Left lobe of liver (tissue), 2 donors: ENCODE results near the gene OR2V1. TPM values are rescaled to one million over a fixed set of nuclear protein-coding genes. Genes with fewer than 3 reads are reported as not detected.
"Not testable (repeated sequence)": the region's sequence is repeated elsewhere in the genome, so short reads cannot be mapped to it uniquely, and the experiment has no call there.

Experiments used
- ATAC-seq: fragments of 200-7000 bp; cut with Tn5 transposase; one replicate; pipeline ENCODE4 v1.9.1; 2020; ENCODE audit warnings: mild to moderate bottlenecking, moderate library complexity
- DNase-seq: peaks from one replicate; pipeline ENCODE4 v3.0.0-alpha.2; 2020; ENCODE audit warnings: low spot score
- total RNA-seq: library from RNA; stranded (reverse); gene quantifications from one replicate; pipeline ENCODE4 v1.2.1, GENCODE V29; 2021
- donor health status: DM: no; HTN: no; CAD: no; lungs with moderate emphysema.
- donor health status: DM: no; HTN: yes; CAD: no.

The OR2V1 gene
- total RNA-seq, 1 donor from 2014 or later = not detected

GRCh38 chr5:181105391-181106025 is 25.5 kb downstream of the OR2V1 start:
- ATAC-seq (no peak), DNase-seq (no peak)

- ATAC-seq = peak; percentile 25
- DNase-seq = peak; percentile 40
Observed at GRCh38 chr5:181104606-181105390, 26.2 kb downstream of the OR2V1 start.

GRCh38 chr5:181104259-181104568 is 26.8 kb downstream of the OR2V1 start:
- ATAC-seq (peak; percentile 31), DNase-seq (peak; percentile 24)

GRCh38 chr5:181101930-181102674 is 28.9 kb downstream of the OR2V1 start:
- not testable (repeated sequence) for DNase-seq, ATAC-seq

- ATAC-seq (peak; percentile 25), DNase-seq (peak; percentile 40)
Observed at GRCh38 chr5:181101030-181101641, 29.8 kb downstream of the OR2V1 start.

- ATAC-seq = no peak
- peak; percentile 34 for DNase-seq
Observed at GRCh38 chr5:181100121-181100875, 30.7 kb downstream of the OR2V1 start.

- DNase-seq = peak; percentile 18
Observed at GRCh38 chr5:181099602-181100086, 31.3 kb downstream of the OR2V1 start.

DNA sequence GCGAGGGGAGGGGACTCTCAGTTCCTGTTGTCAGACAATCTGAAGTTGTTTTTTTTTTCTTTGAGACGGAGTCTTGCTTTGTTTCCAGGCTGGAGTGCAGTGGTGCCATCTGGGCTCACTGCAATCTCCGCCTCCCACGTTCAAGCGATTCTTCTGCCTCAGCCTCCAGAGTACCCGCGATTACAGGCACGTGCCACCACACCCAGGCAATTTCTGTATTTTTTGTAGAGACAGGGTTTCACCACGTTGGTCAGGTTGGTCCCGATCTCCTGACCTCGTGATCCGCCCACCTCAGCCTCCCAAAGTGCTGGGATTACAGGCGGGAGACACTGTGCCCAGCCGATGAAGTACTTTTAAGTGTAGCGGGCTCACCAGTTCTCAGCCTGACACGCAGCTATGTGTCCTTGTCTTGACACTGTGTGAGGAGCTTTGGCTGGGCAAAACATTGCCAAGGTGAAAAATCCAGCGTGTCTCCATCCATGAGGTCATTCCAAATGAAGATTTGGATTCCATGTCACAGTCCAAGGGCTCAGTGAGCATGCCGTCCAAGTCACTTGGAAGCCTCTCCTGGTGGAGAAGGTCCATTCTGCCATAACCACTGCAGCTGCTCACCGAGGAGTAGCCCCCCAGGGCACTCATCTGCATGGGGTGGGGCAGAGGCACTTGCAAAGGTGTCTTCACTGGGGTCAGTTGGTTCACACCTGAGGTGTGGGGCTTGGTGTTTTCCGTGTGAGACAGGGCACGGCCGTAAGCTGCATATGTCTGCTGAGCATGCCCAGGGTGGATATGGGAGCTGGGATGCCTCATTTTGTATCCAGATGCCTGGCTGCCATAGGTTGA is 32.0 kb downstream of the OR2V1 start:
- ATAC-seq (no peak), DNase-seq (no peak)

More at GRCh38 chr5:181099602-181100086, 31.3 kb downstream of the OR2V1 start:
- no peak for ATAC-seq

DNA sequence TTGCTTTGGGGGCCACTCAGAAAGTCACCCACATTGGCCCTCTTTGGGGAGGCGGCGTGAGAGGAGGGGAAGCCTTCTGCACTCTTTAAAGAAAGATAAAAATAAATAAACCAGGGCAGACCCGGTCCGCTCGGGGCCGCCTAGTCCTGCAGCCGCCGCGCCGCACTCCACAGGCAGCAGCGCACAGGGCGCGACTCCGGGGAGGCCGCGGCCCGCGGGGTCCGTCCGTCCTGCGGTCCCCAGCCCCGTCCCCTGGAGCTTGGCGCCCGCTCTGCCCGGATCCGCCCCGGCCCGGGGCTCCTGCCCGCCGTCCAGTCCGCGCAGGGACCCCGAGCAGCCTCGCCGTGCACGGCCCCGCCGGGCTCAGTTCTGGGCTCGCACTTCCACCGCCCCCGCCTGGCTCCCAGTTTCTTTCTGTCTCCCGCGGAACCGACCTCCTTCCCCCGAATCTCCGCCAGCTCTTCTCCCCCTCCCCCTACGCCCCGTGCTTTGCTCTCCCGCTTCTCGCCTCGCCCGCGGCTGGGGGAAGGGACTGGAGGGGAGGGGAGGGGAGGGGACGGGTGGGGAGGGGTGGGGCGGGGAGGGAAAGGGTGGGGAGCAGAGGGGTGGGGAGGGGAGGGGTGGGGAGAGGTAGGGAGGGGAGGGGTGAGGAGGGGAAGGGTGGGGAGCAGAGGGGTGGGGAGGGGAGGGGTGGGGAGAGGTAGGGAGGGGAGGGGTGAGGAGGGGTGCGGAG is 33.0 kb downstream of the OR2V1 start:
- peak; percentile 30 for ATAC-seq
- not testable (repeated sequence) for DNase-seq

DNA sequence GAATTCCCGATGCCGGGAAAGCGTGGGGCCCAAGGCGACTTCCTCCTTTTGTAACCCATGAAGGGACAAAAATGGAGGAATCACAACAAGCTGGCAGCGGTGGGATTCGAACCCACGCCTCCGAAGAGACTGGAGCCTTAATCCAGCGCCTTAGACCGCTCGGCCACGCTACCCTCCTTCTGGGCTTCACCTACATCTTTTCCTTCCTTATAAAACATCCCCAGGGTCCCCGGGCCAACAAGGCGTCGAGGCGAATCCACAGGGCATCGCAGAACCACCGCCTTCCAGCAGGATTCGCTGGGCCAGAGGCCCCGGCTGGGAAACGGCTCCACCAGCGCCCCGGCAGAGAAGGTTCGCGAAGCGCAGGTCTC is 33.6 kb downstream of the OR2V1 start:
- peak; percentile 17 for ATAC-seq
- DNase-seq = not testable (repeated sequence)

DNA sequence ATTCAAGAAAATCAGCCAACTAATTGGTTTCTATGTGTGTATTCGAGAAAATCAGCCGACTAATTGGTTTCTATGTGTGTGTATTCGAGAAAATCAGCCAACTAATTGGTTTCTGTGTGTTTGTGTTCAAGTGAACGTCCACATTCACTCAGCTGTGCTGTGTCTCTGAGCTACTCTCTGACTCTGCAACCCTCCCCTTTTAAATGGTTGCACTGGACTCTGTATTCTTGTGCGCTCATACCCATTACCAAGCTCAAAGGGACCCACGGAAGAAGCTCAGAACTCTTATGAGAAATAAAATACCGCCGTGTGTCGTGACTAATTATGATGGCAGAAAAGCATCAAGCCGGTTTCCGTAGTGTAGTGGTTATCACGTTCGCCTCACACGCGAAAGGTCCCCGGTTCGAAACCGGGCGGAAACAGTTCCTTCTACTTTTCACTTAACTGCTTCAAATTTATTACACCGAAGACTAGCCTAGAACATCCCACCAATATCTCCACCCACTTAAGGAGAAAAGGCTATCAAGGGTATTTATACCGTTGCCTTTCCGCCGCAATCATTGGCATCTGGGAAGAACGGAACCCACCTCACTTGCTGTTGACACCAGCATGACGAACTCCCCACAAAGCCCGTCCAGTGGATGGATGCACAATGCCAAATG is 34.1 kb downstream of the OR2V1 start:
- ATAC-seq = not testable (repeated sequence)

DNA sequence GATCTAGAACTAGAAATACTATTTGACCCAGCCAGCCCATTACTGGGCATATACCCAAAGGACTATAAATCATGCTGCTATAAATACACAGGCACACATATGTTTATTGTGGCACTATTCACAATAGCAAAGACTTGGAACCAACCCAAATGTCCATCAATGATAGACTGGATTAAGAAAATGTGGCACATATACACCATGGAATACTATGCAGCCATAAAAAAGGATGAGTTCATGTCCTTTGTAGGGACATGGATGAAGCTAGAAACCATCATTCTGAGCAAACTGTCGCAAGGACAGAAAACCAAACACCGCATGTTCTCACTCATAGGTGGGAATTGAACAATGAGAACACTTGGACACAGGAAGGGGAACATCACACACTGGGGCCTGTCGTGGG is 35.8 kb downstream of the OR2V1 start:
- not testable (repeated sequence) for DNase-seq, ATAC-seq

More for the DNA sequence above, 34.1 kb downstream of the OR2V1 start:
- DNase-seq = not testable (repeated sequence)

GRCh38 chr5:181092428-181092827 is 38.5 kb downstream of the OR2V1 start:
- no peak for ATAC-seq

GRCh38 chr5:181088289-181088688 is 42.7 kb downstream of the OR2V1 start:
- ATAC-seq (peak; percentile 39), DNase-seq (no peak)

More at GRCh38 chr5:181092428-181092827, 38.5 kb downstream of the OR2V1 start:
- no peak for DNase-seq

DNA sequence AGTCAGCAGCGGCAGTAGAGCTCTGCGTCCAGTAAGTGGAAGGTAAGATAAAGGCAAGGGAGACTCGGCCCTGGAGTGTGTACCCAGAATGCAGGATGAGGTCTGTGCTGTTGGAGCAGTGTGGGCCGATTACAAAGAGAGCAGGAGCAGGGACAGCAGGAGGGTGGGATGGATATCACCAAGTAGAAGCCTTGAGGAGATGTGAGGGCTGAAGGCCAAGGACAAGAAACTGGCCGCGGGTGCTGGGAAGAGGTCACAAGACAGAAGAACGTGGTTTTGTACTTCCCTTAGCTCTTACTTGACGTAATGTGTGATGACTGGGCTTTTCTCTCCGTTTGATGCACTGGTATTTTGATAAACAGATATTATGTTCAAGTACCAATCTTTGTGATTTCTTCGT is 43.7 kb downstream of the OR2V1 start:
- no peak for ATAC-seq

GRCh38 chr5:181086884-181087205 is 44.1 kb downstream of the OR2V1 start:
- DNase-seq = no peak
- ATAC-seq = no peak

More for the DNA sequence above, 43.7 kb downstream of the OR2V1 start:
- no peak for DNase-seq

DNA sequence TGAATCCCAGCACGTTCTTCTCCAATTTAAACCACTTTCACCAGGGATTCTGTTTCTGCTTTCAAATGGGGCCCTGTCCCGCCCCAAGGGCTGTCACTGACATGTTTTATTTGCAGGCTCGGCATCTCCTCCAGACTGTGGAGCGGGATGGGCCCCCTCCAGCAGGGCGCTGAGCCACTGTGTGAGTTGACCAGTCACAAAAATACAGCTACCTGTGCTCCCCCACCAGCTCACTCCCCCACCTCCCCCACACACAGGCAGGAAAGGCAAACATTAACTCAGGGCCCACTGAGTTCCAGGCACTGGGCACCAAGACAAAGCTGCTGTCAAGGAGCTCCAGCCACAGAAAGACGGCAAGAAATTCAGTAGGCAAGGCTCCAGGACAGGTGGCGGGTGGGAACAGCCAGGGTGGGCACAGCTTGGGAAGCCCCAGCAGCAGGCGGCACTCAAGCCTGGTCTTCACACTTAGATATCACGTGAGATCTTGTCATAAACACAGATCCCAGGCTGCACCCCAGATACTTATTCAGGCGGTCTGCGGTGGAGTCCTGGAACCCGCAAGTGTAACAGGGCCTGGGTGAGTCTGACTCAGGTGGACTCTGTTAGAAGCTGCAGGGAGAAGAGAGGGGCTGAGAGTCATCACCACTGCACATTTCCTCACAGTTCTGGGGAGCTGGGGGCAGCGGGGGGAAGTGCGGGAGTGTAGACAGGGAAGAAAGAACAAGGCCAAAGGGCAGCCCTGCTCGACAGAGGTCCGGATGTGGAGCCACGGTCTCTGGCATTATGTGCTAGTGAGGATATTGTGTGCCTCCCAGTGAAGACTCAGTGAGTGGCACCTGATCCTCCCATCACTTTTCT is 44.7 kb downstream of the OR2V1 start:
- peak; percentile 33 for ATAC-seq
- DNase-seq = no peak
